Left lobe of liver (tissue), 2 donors: Measurements from ENCODE around the gene MSS51. TPM values are rescaled to one million over a fixed set of nuclear protein-coding genes. Genes with fewer than 3 reads are reported as not detected.

ENCODE experiments used
- ATAC-seq: fragments of 200-7000 bp; cut with Tn5 transposase; one replicate; pipeline ENCODE4 v1.9.1; 2020; ENCODE audit warnings: mild to moderate bottlenecking, moderate library complexity
- DNase-seq: peaks from one replicate; pipeline ENCODE4 v3.0.0-alpha.2; 2020; ENCODE audit warnings: low spot score
- total RNA-seq: library from RNA; stranded (reverse); gene quantifications from one replicate; pipeline ENCODE4 v1.2.1, GENCODE V29; 2021
- donor health status: DM: no; HTN: no; CAD: no; lungs with moderate emphysema.
- donor health status: DM: no; HTN: yes; CAD: no.

MSS51 gene
- total RNA-seq, result 0.50 TPM

GRCh38 chr10:73433538-73433867 lies at the start of gene MSS51:
Gene MSS51, minus strand, starts transcription at chr10:73433561. Its CDS starts 5,277 bp downstream, at chr10:73428284.
- no peak for ATAC-seq
- no peak for DNase-seq

- ATAC-seq (no peak), DNase-seq (no peak)
These were observed 46.8 kb upstream of the MSS51 start for GRCh38 chr10:73480158-73480557.

GRCh38 chr10:73478636-73479035 lies 45.3 kb upstream of the MSS51 start:
- ATAC-seq (no peak), DNase-seq (no peak)

- ATAC-seq, result no peak
- no peak for DNase-seq
These were observed 37.9 kb upstream of the MSS51 start for GRCh38 chr10:73471226-73471625.

GRCh38 chr10:73469579-73469978 lies 36.2 kb upstream of the MSS51 start:
- ATAC-seq, result no peak
- no peak for DNase-seq

- DNase-seq (no peak), ATAC-seq (no peak)
These were observed 33.8 kb upstream of the MSS51 start for GRCh38 chr10:73467206-73467605.

- no peak for DNase-seq
- ATAC-seq, result no peak
These were observed 32.8 kb upstream of the MSS51 start for GRCh38 chr10:73465978-73466726.

- ATAC-seq (no peak), DNase-seq (no peak)
These were observed 27.5 kb upstream of the MSS51 start for GRCh38 chr10:73460897-73461296.

- no peak for ATAC-seq
- DNase-seq, result no peak
These were observed 26.4 kb upstream of the MSS51 start for GRCh38 chr10:73459683-73460314.

- DNase-seq (no peak), ATAC-seq (no peak)
These were observed 23.0 kb upstream of the MSS51 start for GRCh38 chr10:73456187-73456890.

- DNase-seq, result no peak
- no peak for ATAC-seq
These were observed 15.8 kb upstream of the MSS51 start for GRCh38 chr10:73449113-73449512.

GRCh38 chr10:73448384-73448783 lies 15.0 kb upstream of the MSS51 start:
- ATAC-seq, result no peak
- no peak for DNase-seq

GRCh38 chr10:73446926-73447325 lies 13.6 kb upstream of the MSS51 start:
- DNase-seq (no peak), ATAC-seq (no peak)

- no peak for DNase-seq
- ATAC-seq, result no peak
These were observed 11.1 kb upstream of the MSS51 start for GRCh38 chr10:73444457-73444856.

GRCh38 chr10:73439605-73440312 lies 6.4 kb upstream of the MSS51 start:
- ATAC-seq (no peak), DNase-seq (no peak)

- ATAC-seq (no peak), DNase-seq (no peak)
These were observed 5.7 kb upstream of the MSS51 start for GRCh38 chr10:73439055-73439454.

- no peak for DNase-seq
- no peak for ATAC-seq
These were observed 469 bp downstream of the MSS51 start for GRCh38 chr10:73432646-73433537.

- ATAC-seq, result no peak
- no peak for DNase-seq
These were observed 7.0 kb downstream of the MSS51 start for GRCh38 chr10:73426318-73426717.

GRCh38 chr10:73424478-73424877 lies 8.9 kb downstream of the MSS51 start:
- DNase-seq, result no peak
- no peak for ATAC-seq

- ATAC-seq (no peak), DNase-seq (no peak)
These were observed 10.1 kb downstream of the MSS51 start for GRCh38 chr10:73423309-73423708.

- ATAC-seq (no peak), DNase-seq (no peak)
These were observed 16.8 kb downstream of the MSS51 start for GRCh38 chr10:73416571-73416970.
